SHP77 treated with DMSO at 0.1 percent for 48 hours (cell line): ENCODE measurements around the gene USP22.

Experiments
- DNase-seq: peaks from one replicate; lab custom pipeline; 2025; lab: John Stamatoyannopoulos, UW

USP22 gene

DNA sequence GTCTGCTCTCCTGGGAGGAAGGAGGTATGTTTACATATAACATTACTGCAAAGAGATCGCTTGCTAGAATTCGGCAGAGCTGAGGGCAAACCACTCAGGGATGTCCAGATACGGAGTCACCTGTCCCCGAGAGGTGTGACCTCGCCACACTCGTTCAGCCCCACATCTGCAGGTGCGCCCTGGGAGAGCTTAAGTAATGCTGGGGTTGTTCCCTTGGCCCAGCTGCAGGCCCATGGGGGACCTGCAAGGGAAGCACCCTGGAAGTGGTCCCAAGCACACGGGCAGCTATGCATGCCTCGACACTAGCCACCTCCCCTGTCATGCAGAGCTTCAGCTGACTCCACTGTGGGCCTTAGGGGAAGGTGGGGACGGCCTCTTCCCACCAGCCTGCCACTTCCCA, 22.2 kb downstream of the USP22 start:
- no peak for DNase-seq

DNA sequence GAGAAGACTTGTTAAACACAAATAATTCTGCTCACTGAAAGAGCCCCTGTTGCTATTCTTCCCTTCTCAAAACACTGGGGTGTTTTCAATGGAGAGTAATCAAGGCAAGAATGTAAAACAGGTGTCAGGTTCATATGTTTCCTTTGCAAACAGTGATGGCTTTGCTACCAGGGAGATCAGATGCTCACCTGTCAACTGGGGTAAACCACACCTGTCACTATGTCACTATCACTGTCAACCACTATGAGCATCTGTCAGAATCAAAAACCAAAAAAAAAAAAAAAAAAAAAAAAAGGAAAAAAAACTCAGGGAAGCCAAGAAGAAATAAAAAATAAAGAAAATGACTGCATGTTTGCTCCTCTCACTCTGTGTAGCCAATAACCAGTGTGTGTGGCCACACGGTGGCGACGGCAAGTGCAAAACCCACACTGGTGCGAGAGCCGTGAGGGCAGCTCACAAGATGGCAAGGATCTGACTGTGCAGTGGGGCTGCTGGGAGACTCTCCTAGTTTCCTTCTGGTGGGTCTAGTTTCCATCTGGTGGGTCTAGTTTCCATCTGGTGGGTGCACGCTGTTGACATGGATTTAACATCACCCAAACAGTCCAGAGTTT, 22.7 kb downstream of the USP22 start:
- peak; percentile 44 for DNase-seq

DNA sequence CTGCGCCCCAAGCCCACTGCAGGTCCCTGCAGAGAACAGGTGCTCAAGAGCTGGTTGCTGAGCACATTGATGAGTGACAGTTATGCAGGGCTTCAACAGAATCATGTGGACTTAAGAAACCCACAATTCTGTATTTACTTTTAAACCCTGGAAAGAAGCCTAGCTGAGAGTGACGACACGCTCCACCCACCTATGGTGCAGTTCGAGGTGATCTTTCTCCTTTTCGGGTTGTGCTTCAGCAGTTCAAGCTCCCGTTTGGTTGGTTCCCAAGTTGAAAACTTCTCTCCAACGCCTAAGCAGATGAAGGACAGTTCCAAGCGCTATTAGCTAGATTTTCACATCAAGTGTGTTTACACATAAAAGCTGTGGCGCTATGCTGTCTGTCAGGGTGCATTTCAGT, 23.9 kb downstream of the USP22 start:
- no peak for DNase-seq

DNA sequence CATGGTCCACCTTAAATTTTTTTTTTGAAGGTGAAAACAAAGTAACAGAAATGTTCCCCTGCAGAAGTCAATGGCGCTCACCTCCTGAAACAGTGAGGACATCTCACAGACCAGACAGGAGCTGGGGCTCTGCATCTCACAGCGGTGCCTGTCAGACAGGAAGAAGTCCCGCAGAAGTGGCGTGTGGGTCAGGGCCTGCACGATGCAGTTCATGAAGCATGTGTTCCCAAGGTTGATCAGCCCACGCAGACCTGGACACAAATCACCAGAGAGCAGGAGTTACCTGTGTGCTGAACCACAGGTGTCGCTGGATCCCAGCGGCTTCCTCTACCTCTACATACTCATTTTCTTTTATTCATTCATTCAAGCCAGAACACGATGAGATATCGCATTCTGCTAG, 24.9 kb downstream of the USP22 start:
- DNase-seq = no peak

DNA sequence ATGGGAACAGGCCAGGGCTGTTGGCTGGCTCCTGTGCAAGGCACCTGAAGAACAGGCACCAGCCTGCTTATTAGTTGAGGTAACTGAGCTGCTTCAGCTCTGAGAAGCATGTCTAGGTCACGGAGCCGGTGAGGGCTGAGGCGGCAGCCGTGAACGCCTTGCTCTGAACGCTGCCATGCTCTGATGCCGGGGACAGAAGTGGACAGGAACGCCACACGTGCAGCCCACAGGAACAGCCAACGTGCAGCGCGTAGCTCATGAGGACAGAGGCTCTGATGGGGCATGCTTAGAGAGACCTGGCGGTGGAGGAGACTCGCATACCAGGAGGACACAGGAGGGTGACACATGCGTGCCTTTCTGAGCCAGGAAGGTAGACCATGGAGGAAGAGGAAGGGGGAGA, 25.6 kb downstream of the USP22 start:
- no peak for DNase-seq

DNA sequence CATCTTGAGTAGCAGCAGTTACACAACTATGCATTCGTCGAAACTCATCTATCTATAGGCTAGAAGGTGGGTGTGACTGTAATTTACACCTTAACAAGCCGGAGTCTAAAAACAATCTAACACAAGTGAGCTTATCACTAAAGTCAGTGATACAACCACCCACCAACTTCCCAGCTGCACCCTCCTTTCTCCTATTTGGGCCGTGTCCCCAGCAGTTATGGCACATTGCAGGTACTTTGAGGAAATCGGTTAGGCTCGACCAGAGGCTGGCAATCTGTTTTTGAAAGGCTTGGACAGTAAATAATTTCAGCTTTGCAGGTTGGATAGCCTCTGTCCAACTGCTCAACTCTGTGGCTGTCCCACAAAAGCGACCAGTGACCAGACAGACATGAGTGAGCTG, 26.0 kb downstream of the USP22 start:
- no peak for DNase-seq

DNA sequence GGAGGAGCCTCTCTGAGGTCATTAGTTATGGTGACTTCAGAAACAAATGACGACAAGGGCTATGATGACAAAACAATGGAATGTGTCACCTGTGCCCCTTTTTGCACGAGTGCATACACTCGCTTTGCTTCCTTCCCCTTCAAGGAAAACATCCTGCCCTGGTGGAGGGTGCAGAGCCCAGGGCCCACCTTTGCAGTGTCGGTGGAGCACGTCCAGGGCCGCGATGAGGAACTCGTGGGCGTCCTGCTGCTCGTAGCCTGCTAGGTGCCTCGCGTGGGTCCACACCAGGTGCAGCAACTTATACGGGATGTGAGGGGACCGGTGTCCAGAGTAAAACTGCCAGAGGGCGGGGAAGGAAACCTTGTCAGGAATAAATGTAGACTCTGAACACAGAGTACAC, 27.2 kb downstream of the USP22 start:
- no peak for DNase-seq

DNA sequence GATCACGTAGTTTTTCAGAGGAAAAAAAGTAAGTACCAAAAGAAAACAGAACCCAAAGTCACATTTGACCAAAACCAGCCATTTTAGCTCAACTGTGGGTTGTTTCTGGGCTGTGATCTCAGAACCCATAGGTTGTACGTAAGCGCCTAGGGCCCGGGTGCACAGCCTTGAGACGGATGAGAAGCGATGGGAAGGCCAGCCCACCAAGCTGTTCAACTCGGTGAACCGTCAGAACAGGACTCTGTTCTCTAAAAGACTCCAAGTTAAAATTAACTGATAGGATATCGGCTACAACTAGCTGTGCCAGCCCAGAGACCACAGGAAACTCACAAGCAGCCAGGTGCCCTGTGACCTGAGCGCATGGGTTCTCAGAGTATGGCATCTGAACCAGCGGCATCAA, 28.3 kb downstream of the USP22 start:
- no peak for DNase-seq

DNA sequence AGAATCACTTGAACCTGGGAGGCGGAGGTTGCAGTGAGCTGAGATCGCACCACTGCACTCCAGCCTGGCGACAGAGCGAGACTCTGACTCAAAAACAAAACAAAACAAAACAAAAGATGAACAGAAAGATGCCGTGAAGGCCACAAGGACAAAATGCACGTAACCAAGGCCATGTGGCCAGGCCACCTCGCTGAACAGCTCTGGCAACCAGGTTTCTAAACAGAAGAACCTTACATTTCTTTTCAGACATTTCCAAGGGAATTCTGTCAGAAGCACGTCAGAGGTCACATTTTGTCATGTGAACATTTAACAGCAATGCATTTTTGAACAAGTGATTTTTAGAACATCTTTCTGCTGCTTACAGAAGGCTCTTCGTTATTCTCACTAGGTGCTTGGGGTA, 28.8 kb downstream of the USP22 start:
- no peak for DNase-seq

DNA sequence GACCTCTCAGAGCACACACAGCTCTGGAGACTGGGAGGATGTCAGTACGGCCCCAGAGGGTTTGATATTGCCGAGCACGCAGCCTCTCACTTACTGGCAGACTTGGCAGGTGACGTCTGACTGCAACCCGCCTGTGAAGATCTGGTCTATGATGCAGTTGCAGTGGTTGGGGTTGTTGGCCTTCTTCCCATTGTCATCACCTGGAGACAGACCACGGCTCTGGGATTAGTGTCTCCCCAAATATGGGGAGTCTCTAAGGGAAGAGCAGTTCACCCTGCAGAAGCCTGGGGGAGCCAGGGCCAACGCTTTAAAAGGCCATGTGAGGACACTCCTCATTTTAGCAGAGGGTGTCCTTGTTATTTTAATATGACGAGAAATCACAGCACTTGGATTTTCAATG, 30.1 kb downstream of the USP22 start:
- no peak for DNase-seq

DNA sequence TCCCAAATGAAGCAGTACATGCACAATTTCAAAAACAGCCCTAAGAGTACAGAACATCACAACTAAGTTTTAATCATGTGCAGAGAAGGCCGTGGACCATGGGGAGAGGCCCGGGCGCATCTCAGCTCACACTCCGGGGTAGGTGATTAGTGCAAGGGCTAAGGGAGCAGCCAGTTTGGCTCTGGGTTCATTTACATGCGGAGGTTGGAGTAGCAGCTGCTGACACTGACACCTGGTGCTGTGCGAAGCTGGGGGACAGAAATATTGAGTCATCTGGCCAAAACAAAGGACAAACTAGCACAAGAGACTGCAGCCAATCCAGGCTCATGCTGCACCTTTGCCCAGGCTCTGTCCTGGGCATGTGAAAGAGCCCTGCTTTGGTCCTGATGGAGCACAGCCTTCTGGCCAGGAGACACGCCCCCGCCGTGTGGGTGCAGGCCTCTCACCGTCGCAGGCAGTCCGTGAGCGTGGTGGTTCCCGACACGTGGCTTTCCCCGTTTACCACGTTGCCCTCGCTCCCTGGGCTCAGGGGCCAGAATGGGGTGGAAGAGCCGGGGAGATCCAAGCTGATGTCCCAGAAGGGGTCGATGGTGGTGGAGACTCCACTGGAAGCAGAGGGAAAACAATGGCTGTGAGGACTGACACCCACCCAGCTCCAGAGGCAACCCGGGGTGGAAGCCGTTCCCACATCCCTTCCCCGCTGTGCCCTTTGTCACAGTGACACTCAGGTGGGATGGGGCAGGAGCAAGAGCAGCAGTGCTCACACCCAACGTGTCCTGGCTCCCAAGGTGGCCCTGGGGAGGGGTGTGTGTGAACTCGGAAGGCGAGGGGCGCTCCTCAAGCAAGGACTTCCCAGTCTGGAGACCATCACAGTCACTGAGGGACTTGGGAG, 31.9 kb downstream of the USP22 start:
- DNase-seq = no peak

DNA sequence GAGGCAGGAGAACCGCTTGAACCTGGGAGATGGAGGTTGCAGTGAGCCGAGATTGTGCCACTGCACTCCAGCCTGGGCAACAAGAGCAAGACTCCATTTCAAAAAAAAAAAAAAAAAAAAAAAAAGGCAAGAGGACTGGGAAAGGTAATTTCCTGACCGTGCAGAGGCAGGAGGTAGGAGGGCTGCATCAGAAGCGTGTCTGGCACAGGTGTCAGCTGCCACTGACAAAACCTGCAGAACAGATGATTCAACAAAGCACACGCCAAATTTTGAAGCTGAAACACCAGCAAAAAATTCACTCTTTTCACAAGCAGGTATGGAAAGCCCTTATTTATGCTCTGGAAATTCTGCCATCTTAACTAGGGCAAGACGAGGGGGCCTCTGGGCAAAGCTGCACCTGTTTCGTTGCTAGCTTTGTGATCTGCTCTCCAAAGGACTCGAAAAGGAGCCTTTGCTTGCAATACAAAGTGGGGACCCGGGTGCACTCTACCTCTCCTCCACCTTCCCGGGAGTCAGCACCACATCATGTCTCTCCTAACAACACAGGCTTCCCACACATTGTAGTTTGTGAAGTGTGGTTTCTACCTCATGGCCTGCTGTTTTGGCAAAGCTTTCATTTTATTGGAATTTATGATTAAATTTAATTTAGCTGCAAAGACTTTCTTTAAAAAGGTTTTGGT, 33.7 kb downstream of the USP22 start:
- DNase-seq = no peak

DNA sequence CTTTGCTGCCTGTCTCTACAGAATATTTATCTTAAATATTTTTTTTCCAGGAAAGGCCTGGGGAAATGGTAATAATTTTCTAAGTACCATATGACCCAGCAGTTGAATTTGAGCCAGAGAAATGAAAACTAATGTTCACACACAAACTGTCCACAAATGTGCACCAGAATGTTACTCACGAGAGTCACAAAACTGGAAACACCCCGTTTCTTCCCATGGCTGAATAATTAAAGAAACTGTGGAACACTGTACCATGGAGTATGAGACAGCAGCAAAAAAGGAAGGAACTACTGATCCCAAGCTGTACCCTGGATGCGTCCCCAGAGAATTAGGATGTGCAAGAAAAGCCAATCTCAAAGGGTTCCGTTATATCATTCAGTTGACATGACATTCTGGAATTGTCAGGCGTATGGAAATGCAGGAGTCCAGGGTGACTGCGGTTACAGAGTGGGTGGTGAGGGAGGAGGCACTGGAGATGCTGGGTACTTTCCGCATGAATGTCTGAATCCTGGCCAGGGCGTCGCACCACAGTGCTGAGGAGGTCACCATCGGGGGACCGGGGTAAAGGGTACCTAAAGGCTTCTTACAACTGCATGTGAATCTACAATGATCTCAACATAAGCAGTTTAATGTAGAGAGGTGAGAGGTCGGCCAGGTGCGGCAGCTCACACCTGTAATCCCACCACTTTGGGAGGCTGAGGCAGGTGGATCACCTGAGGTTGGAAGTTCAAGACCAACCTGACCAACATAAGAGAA, 34.5 kb downstream of the USP22 start:
- DNase-seq = no peak

DNA sequence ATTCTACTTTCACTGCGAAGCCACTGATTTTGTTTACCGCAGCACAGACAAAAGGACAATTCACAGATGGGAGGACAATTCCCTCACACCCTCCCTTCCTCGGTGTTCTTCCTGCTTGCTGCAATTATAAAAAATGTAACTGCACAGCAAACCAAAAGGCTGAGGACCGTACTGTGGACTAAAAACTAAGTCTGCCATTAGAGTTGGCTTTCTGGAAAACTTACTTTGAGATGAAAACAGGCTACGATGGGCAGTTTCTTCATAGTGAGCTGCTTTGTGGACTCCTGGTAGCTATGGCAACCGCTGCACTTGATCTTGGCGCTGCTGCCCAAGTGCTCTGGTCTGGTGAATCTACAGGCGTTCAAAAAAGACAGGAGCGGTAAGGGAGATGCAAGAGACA, 35.2 kb downstream of the USP22 start:
- DNase-seq = no peak

DNA sequence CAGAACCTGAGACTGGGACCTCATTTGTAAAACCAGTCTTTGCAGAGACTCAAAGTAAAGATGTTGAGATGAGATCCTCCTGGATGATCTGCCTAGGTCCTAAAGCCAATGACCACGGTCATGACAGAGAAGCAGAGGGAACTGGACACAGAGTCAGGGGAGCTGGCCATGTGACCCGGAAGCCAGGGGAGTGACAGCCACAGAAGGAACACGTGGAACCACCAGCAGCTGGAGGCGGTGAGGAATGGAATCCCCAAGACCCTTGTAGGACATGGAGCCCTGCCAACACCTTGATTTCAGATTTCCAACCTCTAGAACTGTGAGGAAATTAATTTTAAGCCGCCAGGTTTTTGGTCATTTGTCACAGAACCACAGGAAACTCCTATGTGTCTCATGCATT, 37.0 kb downstream of the USP22 start:
- DNase-seq = no peak

DNA sequence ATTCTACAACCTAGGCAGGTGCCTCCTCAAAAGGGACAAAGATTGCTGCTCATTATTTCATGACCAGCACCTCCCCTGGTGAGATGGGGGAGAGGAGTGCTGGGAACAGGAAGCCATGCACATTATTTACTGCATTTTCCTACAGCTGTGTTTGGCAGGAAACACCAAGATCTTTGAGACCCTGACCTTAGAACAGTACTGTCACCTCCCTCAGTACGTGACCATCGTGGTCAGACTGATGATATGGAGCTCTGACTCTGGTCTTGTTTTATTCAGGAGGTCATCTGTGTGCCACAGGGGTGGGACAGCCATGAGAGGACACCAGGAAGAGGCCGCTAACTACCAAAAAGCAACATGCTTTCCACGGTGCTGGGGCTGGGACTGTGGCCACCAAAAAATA, 37.4 kb downstream of the USP22 start:
- DNase-seq = no peak

DNA sequence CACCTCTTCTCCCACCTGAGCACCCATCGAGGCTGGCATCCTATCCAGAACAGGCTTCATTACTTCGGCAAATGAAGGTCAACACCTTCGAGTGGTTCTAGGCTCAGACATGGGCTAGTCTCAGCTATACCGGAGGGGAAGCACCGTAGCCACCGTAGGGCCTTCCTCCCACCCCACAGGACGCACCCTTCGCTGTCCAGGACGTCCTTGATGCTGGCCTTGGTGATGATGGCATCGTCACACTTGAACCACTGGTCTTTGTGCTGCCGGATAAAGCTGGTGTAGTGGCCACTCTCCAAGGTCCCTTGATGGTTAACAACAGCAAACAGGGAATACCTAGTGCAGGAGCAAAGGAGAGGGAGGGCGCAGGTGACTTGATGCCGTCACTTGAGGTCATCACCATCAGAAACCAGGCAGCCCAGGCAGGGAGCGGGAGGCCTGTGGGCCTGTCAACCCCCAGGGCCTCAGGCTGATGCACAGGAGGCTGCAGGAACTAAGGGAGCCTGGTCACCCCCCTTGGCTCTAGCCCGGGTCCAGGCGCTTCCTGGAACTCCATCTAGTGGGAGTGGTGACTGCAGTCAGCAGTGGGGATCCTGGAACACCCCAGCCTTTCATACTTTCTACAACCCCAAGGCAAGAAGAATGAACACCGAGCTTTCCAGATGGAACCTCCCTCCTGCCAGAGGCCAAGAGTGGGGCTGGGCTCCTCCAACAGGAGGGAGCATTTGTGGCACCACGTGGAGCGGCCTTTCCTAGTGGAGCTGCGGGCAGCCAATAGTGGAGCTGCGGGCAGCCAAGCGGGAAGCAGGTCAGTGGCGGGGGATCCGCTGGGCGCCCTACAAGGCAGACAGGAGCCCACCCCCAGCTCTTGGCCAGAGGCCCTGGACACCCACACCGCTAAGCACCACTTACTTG, 38.5 kb downstream of the USP22 start:
- DNase-seq = no peak

DNA sequence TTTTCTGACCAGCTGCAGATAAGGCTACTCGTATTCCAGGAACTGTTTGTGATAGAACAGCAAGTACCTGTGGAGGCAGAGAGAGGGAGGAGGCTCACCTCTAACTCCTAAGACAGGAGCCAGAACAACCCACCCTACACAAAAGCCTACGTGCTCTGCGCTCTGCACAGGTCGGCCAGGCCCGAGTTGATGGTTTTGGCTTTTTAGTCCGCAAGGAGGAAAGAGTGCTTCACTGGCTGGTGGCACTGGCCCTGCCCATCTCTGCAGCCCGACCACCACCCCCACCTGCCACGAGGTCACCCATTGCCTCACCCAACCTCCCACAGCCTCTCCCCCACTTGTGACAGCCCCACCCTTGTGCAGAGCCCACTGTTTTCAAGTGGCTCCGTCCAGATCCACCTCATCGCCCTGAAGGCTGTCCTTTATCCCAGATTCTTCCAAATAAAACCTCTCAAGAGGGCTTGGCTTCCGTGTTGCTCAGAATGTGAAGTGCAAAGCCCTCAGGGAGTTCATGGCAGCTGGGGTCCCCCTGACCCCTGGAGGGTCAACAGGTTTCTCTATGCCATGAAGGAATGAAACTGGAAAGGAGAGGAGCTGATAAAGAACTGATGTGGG, 39.7 kb downstream of the USP22 start:
- no peak for DNase-seq

DNA sequence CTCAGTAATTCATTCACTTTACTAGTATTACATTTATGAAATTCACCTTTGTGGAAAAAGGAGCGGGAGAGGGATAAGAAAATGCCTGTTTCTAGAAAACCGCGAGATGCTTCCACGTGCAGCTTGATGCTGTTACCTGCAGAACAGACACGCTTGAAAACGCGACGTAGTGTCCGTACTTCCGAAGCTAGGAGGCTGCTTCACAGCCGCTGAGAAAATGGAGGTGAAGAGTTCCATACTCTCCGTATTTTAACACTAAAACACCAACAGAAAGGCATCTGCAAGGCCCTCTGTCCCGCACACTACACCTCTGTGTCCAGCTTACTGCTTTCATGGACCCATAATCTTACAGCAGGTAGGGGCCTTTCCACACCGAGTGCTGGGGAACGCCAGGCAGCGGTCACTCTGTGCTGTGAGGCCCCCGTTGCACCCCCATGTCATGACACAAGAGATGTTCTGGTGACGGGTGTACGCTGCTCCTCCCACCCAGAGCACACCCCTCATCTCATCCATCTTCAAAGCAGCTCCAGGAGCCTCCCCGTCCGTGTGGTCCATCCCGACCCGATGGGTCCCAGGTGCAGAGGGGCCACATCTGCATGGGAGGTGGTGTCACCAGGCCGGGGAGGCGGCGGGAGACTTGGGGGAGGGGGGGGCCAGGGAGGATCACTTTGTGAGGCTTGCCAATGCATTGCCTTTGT, 40.4 kb downstream of the USP22 start:
- DNase-seq = no peak

DNA sequence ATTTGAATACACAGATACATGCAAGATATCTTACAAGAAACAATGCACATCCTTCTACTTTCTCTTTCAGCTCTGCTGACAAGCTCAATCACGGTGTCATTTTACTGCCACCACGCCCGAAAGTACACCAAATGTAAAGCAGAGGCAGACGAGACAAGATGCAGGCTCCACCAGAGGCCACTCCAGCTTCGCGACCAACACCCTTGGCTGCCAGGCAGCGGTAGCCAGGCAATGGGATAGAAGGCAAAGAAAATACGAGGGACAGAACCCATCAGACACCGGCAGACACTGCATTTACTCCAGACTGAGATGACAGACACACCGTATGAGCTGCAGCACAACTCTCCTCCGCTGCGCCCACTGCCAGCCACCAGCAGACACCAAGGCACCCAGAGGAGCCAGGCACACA, 41.0 kb downstream of the USP22 start:
- DNase-seq = no peak
